ENCODE results near the gene ZNF350.

GRCh38 chr19:51944798-51945552 lies 41.7 kb downstream of the ZNF350 start:
- no peak for TF ChIP-seq CTCF (IDR thresholded peaks at IDR 0.05; ENCODE audit: low read depth, low read length)
- no peak for TF ChIP-seq POLR2A (IDR thresholded peaks at IDR 0.05; ENCODE audit: extremely low read depth, insufficient read length)
